Prostate gland (tissue), 2 donors: Measurements from ENCODE around the gene PRIMPOL.

Experiments used
- POLR2AphosphoS5 ChIP-seq: sonication (generic); formaldehyde crosslinking; IDR thresholded peaks from one replicate; pipeline ENCODE4 v1.6.1; 2017; ENCODE audit warnings: antibody characterized with exemption
- TF ChIP-seq, protein P1 (sequence below), 4 experiments: fragments of 200-600 bp in 2 of 4; fragments of 450-650 bp in 2 of 4; sonication (generic) in 2 of 4; IDR thresholded peaks; 1 replicate in 3 of 4; 2 replicates in 1 of 4; pipeline ENCODE4 v1.5.1; 2016 to 2019; ENCODE audit warnings: antibody characterized with exemption in 4 of 4, mild to moderate bottlenecking in 2 of 4, moderate library complexity in 2 of 4

- TF ChIP-seq, protein P1, sequence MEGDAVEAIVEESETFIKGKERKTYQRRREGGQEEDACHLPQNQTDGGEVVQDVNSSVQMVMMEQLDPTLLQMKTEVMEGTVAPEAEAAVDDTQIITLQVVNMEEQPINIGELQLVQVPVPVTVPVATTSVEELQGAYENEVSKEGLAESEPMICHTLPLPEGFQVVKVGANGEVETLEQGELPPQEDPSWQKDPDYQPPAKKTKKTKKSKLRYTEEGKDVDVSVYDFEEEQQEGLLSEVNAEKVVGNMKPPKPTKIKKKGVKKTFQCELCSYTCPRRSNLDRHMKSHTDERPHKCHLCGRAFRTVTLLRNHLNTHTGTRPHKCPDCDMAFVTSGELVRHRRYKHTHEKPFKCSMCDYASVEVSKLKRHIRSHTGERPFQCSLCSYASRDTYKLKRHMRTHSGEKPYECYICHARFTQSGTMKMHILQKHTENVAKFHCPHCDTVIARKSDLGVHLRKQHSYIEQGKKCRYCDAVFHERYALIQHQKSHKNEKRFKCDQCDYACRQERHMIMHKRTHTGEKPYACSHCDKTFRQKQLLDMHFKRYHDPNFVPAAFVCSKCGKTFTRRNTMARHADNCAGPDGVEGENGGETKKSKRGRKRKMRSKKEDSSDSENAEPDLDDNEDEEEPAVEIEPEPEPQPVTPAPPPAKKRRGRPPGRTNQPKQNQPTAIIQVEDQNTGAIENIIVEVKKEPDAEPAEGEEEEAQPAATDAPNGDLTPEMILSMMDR (IDR thresholded peaks at IDR 0.05), result no peak
- no peak for TF ChIP-seq POLR2AphosphoS5
Observed at GRCh38 chr4:184697956-184698355, 48.4 kb downstream of the PRIMPOL start.
